Endothelial cell of umbilical vein (primary cell): ENCODE results near the gene MR1. TPM values are rescaled to one million over a fixed set of nuclear protein-coding genes. Genes with fewer than 3 reads are reported as not detected.
A peak's percentile ranks its signal among the peaks of the same experiment; 100 is the strongest.

Experiments
- BruUV-seq: library from RNA; stranded (reverse); fragments of 400-500 nt; replicated peaks from 2 replicates; lab custom pipeline; 2021; lab: Mats Ljungman, UMichigan
- CTCF ChIA-PET: fragments of 300-600, 350-600 bp; sonication (Branson Sonifier 250); formaldehyde crosslinking; loops from one replicate; lab custom pipeline; 2021; ENCODE audit warnings: antibody characterized with exemption, inconsistent platforms; lab: Charles Lee
- POLR2A ChIA-PET: fragments of 300-600, 350-600 bp; sonication (Branson Sonifier 250); formaldehyde crosslinking; loops from one replicate; lab custom pipeline; 2021; ENCODE audit warnings: antibody characterized with exemption, inconsistent platforms; lab: Charles Lee
- DNase-seq: peaks from one replicate; pipeline ENCODE4 v3.0.0-alpha.2; 2011; ENCODE audit warnings: low read depth, low spot score
- FAIRE-seq: peaks from 2 replicates; lab custom pipeline; 2011; peaks lifted over from hg19 to GRCh38; lab: Jason Lieb, UNC
- H2AFZ ChIP-seq: 2 replicates; pipeline ENCODE4 v1.6.0; 2012; ENCODE audit warnings: low read depth, low read length, control low read depth, inconsistent platforms
- H3K27ac ChIP-seq: 2 replicates; pipeline ENCODE4 v1.5.1; 2011; ENCODE audit warnings: low read depth, mild to moderate bottlenecking, control low read depth, low read length, moderate library complexity; ENCODE audit not compliant: insufficient read depth
- H3K27me3 ChIP-seq, 2 experiments: 2 replicates each; pipeline versions ENCODE4 v1.6.0 to v1.6.1; 2011; ENCODE audit warnings: low read length in 2 of 2, mixed read lengths in 1 of 2; ENCODE audit not compliant: control insufficient read depth in 2 of 2, insufficient read depth in 2 of 2
- H3K36me3 ChIP-seq, 2 experiments: 2 replicates in 1 of 2; 3 replicates in 1 of 2; pipeline ENCODE4 v1.5.1; 2011; ENCODE audit warnings: low read length in 2 of 2, mild to moderate bottlenecking in 1 of 2, moderate library complexity in 1 of 2; ENCODE audit not compliant: control insufficient read depth in 2 of 2, insufficient read depth in 2 of 2; ENCODE audit errors: extremely low read depth in 1 of 2
- H3K4me1 ChIP-seq: 3 replicates; pipeline ENCODE4 v1.5.1; 2011; ENCODE audit warnings: mild to moderate bottlenecking, low read length; ENCODE audit not compliant: control insufficient read depth, insufficient read depth; ENCODE audit errors: extremely low read depth
- H3K4me2 ChIP-seq: 2 replicates; pipeline ENCODE4 v1.6.1; 2011; ENCODE audit warnings: low read length, control low read depth, mixed read lengths; ENCODE audit not compliant: insufficient read depth
- H3K4me3 ChIP-seq, 3 experiments: fragments of 200-600 bp in 1 of 3; sonication (generic), shearing (Covaris generic) in 1 of 3; replicated peaks in 1 of 3; 2 replicates each; pipeline ENCODE4 v1.5.1; 2011 to 2016; ENCODE audit warnings: control low read depth in 3 of 3, low read length in 3 of 3, mild to moderate bottlenecking in 2 of 3, inconsistent platforms in 1 of 3, low read depth in 1 of 3, moderate library complexity in 1 of 3; ENCODE audit not compliant: insufficient read depth in 1 of 3
- H3K79me2 ChIP-seq: 2 replicates; pipeline ENCODE4 v1.6.0; 2012; ENCODE audit warnings: low read length, inconsistent platforms; ENCODE audit not compliant: control insufficient read depth, insufficient read depth
- H3K9ac ChIP-seq: replicated peaks from 2 replicates; pipeline ENCODE3; 2011; ENCODE audit warnings: low read length, control low read depth; ENCODE audit not compliant: insufficient read depth; ENCODE audit errors: extremely low read depth
- H3K9me1 ChIP-seq: replicated peaks from 3 replicates; pipeline ENCODE4 v1.6.0; 2011; ENCODE audit warnings: mild to moderate bottlenecking, low read length; ENCODE audit not compliant: control insufficient read depth, insufficient read depth; ENCODE audit errors: extremely low read depth
- H3K9me3 ChIP-seq: replicated peaks from 2 replicates; pipeline ENCODE4 v1.5.1; 2012; ENCODE audit warnings: low read length, inconsistent platforms; ENCODE audit not compliant: control insufficient read depth, insufficient read depth
- H4K20me1 ChIP-seq: replicated peaks from 2 replicates; pipeline ENCODE3; 2011; ENCODE audit warnings: mild to moderate bottlenecking, low read length; ENCODE audit not compliant: control insufficient read depth, insufficient read depth; ENCODE audit errors: extremely low read depth
- EZH2 ChIP-seq: IDR thresholded peaks from 2 replicates; pipeline ENCODE4 v1.6.1; 2012; ENCODE audit warnings: borderline replicate concordance, low read depth, mild to moderate bottlenecking, moderate library complexity, low read length, inconsistent platforms; ENCODE audit not compliant: severe bottlenecking
- FOS ChIP-seq: IDR thresholded peaks from 2 replicates; pipeline ENCODE4 v1.6.1; 2011; ENCODE audit warnings: mild to moderate bottlenecking, low read length, moderate library complexity, borderline replicate concordance; ENCODE audit not compliant: insufficient read depth
- GATA2 ChIP-seq: IDR thresholded peaks from 2 replicates; pipeline ENCODE4 v1.7.0; 2011; ENCODE audit warnings: low read depth, mild to moderate bottlenecking, moderate library complexity, mixed read lengths, low read length; ENCODE audit not compliant: insufficient read length, insufficient read depth
- JUN ChIP-seq: IDR thresholded peaks from 2 replicates; pipeline ENCODE4 v1.6.1; 2011; ENCODE audit warnings: borderline replicate concordance, low read depth; ENCODE audit not compliant: insufficient read length, insufficient read depth
- MAX ChIP-seq: IDR thresholded peaks from 2 replicates; pipeline ENCODE4 v1.6.1; 2011; ENCODE audit not compliant: insufficient read depth, insufficient read length
- MYC ChIP-seq: IDR thresholded peaks from one replicate; pipeline ENCODE4 v1.6.1; 2011; ENCODE audit warnings: mild to moderate bottlenecking, low read depth, low read length
- POLR2A ChIP-seq: IDR thresholded peaks from 2 replicates; pipeline ENCODE4 v1.6.1; 2012; ENCODE audit warnings: low read depth, mild to moderate bottlenecking, control low read depth, low read length
- POLR2AphosphoS5 ChIP-seq: IDR thresholded peaks from 2 replicates; pipeline ENCODE4 v1.6.1; 2012; ENCODE audit warnings: low read depth, mild to moderate bottlenecking, control low read depth, low read length, moderate library complexity; ENCODE audit not compliant: insufficient read depth
- dilution Hi-C: fragments of 300-500 bp; cut with MboI; formaldehyde crosslinking; loops from one replicate; pipeline ENCODE4 v1.15.0; 2019; ENCODE audit warnings: low sequenced_read_pairs; ENCODE audit not compliant: extremely low pct_ligation_motif_present
- intact Hi-C: fragments of 100-400 bp; cut with micrococcal nuclease; formaldehyde crosslinking; loops from one replicate; pipeline ENCODE4 v1.10.0; 2022
- polyA plus RNA-seq, 4 experiments: library from polyadenylated mRNA; depleted of rRNA in 3 of 4; stranded (reverse) in 3 of 4; unstranded in 1 of 4; fragments of >200 nt; gene quantifications; 2 replicates each; pipeline versions ENCODE4 v1.2.1 to v1.2.3, GENCODE V29; 2011 to 2012; ENCODE audit warnings: missing spikeins in 1 of 4
- total RNA-seq: library from RNA; stranded (reverse); gene quantifications from 2 replicates; pipeline ENCODE4 v1.2.3, GENCODE V29; 2021
- TF ChIP-seq, protein P1 (sequence below), 2 donors: IDR thresholded peaks; 1 replicate in 1 of 2; 2 replicates in 1 of 2; pipeline ENCODE4 v1.5.1; 2011; ENCODE audit warnings: low read length in 2 of 2, mild to moderate bottlenecking in 2 of 2, moderate library complexity in 2 of 2, control low read depth in 1 of 2, inconsistent platforms in 1 of 2, low read depth in 1 of 2; ENCODE audit not compliant: insufficient read depth in 1 of 2; ENCODE audit errors: extremely low read depth in 1 of 2

MR1 gene
- total and polyA plus RNA-seq, 2 donors (not counting 3 experiments of a cell fraction or from before 2014, with no cell fraction given) = 1.3 to 2.5 TPM

DNA sequence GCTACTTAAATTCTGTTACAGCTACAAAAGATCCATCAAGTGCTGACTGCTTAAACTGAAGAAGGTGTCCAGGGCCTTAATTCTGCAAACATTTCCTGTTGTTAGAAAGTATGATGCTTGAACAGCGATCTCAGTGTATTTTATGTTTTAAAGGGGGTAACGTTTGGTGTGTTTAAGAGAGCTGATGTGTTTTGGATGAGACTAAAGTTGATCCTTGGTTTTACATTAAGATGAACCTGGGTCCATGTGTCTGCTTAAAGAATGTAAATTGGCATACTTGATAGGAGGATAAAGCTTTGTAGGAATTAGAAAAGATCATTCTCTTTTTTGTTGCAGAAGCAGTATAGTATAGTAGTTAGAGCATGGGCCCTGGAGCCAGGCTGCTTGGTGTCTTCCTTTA, 58.3 kb downstream of the MR1 start:
- no TSS peak for BruUV-seq
- peaks cover 0 to 7% of the 10 kb centered on the region in 2 experiments for H3K36me3 ChIP-seq
- H3K27me3 ChIP-seq = no peaks in the 10 kb centered on the region
- no peak for TF ChIP-seq FOS
- TF ChIP-seq MYC = no peak
- no peak for TF ChIP-seq GATA2
- TF ChIP-seq, protein P1, sequence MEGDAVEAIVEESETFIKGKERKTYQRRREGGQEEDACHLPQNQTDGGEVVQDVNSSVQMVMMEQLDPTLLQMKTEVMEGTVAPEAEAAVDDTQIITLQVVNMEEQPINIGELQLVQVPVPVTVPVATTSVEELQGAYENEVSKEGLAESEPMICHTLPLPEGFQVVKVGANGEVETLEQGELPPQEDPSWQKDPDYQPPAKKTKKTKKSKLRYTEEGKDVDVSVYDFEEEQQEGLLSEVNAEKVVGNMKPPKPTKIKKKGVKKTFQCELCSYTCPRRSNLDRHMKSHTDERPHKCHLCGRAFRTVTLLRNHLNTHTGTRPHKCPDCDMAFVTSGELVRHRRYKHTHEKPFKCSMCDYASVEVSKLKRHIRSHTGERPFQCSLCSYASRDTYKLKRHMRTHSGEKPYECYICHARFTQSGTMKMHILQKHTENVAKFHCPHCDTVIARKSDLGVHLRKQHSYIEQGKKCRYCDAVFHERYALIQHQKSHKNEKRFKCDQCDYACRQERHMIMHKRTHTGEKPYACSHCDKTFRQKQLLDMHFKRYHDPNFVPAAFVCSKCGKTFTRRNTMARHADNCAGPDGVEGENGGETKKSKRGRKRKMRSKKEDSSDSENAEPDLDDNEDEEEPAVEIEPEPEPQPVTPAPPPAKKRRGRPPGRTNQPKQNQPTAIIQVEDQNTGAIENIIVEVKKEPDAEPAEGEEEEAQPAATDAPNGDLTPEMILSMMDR (IDR thresholded peaks at IDR 0.05; ENCODE audit: extremely low read depth in 1 of 2, insufficient read depth in 1 of 2, low read depth in 1 of 2, low read length in 2 of 2) = no peak
- TF ChIP-seq POLR2AphosphoS5 = no peak
- TF ChIP-seq JUN = no peak
- no peak for TF ChIP-seq POLR2A
- TF ChIP-seq MAX = no peak
- no peak for TF ChIP-seq EZH2
- intact Hi-C loops = no loop called here
- H3K4me2 ChIP-seq = peak overlapping the region; percentile 95
- no peak overlapping the region for H2AFZ ChIP-seq
- POLR2A ChIA-PET = interaction anchor here (1.0 to 5.0 kb wide), 4 partner anchors 13 to 70 kb away, joined by 3 to 114 read pairs (median 16); partner anchors contain the start of gene STX6
- H4K20me1 ChIP-seq = peaks cover 3% of the 10 kb centered on the region
- H3K9me3 ChIP-seq = no peaks in the 10 kb centered on the region
- no peak overlapping the region for H3K9ac ChIP-seq
- CTCF ChIA-PET = interaction anchor here (0.8 to 10.6 kb wide), 8 partner anchors 8 to 210 kb away, joined by 3 to 319 read pairs (median 8); no protein-coding TSS in a partner anchor
- no peak for FAIRE-seq
- H3K79me2 ChIP-seq = peaks cover 44% of the 10 kb centered on the region
- peak overlapping the region in 1 of 3 experiments; percentile 25 for H3K4me3 ChIP-seq
- no peak for DNase-seq
- no peak overlapping the region for H3K27ac ChIP-seq
- peaks cover 21% of the 10 kb centered on the region for H3K4me1 ChIP-seq
- dilution Hi-C loops = no loop called here
- H3K9me1 ChIP-seq = no peaks in the 10 kb centered on the region
